Amniotic epithelial cell (primary cell): ENCODE measurements around the gene CRYBG1.

Experiments
- DNase-seq: peaks from one replicate; pipeline ENCODE4 v3.0.0-alpha.2; 2010; ENCODE audit warnings: low read depth

CRYBG1 gene

DNA sequence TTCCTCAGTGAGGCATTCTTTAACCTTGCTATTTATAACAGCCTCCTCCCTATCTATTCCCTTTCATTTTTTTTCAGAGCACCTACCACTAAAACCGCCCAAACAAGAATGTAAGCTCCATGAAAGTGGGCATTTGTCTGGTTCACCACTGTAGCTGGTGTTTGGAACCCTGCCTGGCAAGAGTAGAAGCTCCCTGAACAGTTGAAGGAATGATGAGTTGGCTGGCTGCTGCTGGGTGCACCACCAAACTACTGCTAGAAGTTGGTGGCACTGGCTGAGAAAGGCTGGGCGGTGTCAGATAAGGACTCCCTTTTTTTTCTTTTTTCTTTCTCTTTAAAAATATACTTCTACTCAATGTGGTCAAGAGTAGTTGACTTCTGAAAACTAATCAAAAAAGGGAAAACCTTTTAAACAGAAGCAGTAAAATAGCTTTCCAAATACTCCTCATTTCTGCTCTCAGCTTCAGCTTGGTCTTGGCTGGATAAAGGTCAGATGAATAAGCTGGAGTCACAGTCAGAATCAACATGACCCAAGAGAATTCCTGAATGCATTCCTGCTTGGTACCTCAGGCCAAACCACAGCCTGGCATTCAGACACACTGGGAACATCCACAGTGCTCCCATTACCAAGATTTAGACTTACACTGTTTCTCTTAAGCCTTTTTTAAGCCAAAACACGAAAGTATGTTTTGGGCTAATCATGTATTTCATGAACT is 230.8 kb downstream of the CRYBG1 start:
- peak; percentile 81 for DNase-seq

DNA sequence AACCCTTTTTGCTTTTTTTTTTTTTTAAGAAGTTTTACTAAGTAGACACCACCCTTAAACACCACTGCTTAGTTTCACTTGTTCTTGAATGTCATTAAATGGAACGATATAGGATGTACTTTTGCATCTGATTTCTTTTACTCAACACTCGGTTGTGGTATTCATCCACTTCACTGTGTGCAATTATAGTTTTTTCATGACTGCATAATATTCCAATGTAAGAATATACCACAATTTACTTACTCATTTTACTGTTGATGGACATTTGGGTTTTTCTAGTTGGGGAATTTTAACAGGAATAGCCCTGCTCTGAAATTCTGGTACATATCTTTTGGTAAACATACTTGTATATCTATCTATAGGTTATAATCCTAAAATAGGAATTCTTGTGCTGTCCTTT is 238.9 kb downstream of the CRYBG1 start:
- DNase-seq = no peak

GRCh38 chr6:106600329-106600728 is 239.8 kb downstream of the CRYBG1 start:
- peak; percentile 37 for DNase-seq

DNA sequence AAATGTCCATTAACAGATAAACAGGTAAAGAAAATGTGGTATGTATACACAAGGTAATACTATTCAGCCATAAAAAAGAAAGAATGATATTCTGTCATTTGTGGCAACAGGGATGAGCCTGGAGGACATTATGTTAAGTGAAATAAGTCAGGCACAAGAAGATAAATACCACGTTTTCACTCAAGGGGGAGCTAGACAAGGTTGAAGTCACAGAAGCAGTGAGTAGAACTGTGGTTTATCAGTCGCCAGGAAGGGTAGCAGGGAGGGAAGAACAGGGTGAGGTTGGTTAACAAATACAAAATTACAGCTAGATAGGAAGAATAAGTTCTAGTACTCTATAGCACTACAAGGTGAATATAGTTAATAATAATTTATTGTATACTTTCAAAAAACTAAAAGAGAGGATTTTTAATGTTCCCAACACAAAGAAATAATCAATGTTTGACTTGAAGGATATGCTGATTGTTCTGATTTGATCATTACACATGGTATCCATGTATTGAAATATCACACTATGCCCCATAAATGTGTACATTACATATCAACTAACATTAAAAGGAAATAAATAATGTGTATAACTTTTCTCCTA is 247.7 kb downstream of the CRYBG1 start:
- DNase-seq = peak; percentile 69

GRCh38 chr6:106609699-106610098 is 249.2 kb downstream of the CRYBG1 start:
- DNase-seq = peak; percentile 15

- no peak for DNase-seq
Observed at GRCh38 chr6:106611030-106611429, 250.5 kb downstream of the CRYBG1 start.

DNA sequence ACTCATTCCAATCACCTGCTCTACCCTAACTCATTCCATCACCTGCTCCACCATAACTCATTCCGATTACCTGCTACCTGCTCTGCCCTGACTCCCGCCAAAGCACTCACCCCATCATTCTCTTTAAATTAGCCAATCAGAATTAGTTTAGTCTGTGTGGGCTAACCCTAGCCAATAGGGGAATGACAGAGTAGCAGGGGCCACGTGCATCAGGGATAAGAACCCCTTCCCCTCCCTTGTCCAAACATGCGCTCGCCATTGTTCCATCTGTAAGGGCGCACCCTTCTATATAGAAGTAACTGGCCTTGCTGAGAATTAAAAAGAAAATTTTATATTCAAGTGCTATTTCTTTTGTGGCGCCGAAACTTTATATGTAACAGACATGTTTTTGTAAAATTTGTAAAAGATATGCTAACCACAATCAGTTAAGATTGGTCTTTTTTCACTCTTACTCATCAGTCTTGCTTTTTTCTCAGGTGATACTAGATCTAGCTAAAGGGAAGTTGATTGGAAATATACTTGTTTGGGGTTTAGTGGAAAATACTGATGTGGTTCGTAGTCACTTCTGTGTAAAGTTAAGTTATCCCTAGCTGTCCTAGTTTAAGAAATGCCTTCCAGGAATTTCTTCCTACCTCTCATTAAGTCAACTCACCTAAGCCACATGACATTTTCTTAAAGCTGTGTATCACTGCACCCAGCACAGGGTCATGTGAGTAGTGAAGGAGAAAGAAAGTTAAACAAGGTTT is 252.3 kb downstream of the CRYBG1 start:
- DNase-seq = no peak

DNA sequence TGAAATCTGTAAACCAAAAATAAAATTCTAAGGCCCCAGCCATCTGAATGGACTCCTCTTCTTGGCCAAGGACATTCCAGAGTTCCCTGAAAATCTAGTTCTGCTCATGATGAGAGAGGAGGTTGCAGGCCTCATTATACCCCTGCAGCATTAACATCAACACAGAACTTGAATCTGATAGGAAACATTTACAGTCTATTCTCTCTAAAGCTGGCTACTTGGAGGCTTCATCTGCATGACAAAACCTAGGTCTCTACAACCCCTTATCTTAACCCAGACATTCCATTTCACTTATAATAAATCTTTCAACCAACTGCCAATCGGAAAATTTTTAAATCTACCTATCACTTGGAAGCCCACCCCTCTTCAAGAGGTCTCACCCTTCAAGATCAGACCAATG is 253.1 kb downstream of the CRYBG1 start:
- no peak for DNase-seq

- no peak for DNase-seq
Observed at GRCh38 chr6:106614166-106614565, 253.6 kb downstream of the CRYBG1 start.

GRCh38 chr6:106614592-106615257 is 254.2 kb downstream of the CRYBG1 start:
- DNase-seq = no peak

DNA sequence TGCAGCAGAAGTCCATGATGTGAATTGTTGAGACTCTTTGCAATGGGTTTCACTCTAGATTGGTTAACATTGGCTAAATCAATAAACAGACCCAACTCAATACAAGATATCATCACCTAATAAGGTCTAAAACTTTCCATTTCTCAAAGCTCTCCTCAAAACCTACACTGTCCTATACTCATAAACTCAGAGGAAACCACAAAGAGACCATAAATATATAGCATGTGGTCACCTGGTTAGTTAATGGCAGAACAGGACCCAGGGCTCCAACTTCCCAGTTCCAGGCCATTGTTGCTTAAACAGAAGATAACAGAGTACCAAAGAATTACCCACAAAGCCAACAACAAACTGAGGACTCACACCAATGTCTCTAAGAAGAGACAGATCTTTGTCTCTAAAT is 256.8 kb downstream of the CRYBG1 start:
- no peak for DNase-seq

DNA sequence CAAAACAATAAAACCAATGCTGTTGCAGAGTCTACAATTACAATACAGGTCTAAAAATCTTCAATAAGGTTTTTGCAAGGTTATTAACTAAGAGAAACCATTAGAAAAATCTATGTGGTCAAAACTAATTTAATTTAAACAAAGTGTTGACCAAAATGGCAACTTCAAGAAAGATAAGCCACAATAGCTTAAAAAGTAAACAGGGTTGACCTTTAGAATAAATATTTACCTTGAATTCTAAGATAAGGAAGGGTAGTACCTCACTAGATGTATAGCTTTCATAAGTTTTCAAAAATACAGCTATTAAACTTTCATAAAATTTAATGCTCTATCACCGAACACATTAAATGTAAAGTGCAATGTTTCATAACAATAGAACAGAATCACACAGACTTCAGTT is 257.3 kb downstream of the CRYBG1 start:
- no peak for DNase-seq

- no peak for DNase-seq
Observed at GRCh38 chr6:106618324-106618723, 257.8 kb downstream of the CRYBG1 start.

- DNase-seq = no peak
Observed at GRCh38 chr6:106619223-106619622, 258.7 kb downstream of the CRYBG1 start.

- peak; percentile 12 for DNase-seq
Observed at GRCh38 chr6:106620931-106621672, 260.6 kb downstream of the CRYBG1 start.
